Measurements from ENCODE around the gene GOLGA6L26. TPM values are rescaled to one million over a fixed set of nuclear protein-coding genes. Genes with fewer than 3 reads are reported as not detected.
"Not testable (repeated sequence)": the region's sequence is repeated elsewhere in the genome, so short reads cannot be mapped to it uniquely, and the experiment has no call there.

Gene GOLGA6L26
- total and polyA plus RNA-seq, 7 experiments from 2014 or later = not detected

- H3K9me3 ChIP-seq (ENCODE audit: control insufficient read depth in 2 of 3, low read length in 3 of 3) = no peaks in the 10 kb centered on the region
- intact Hi-C loops (cut with micrococcal nuclease) = no loop called here
- no peaks in the 10 kb centered on the region for H3K4me1 Mint-ChIP-seq
- H3K4me3 Mint-ChIP-seq = no peak overlapping the region
- no peak for ATAC-seq
- no peaks in the 10 kb centered on the region for H3K9me3 Mint-ChIP-seq
- H3K4me3 ChIP-seq (ENCODE audit: low read length) = no peak overlapping the region
- CTCF ChIA-PET = no interaction called here
- H3K36me3 ChIP-seq (ENCODE audit: control insufficient read depth in 2 of 3, insufficient read depth in 3 of 3, low read length in 3 of 3) = no peaks in the 10 kb centered on the region
- H3K27ac Mint-ChIP-seq = no peak overlapping the region
- peaks cover 0 to 8% (median 0%) of the 10 kb centered on the region in 5 donors for H3K27me3 Mint-ChIP-seq
- no peak for DNase-seq
- no peak overlapping the region for H3K27ac ChIP-seq (ENCODE audit: low read depth, low read length)
- H3K36me3 Mint-ChIP-seq = no peaks in the 10 kb centered on the region
- POLR2A ChIA-PET = no interaction called here
- H3K4me1 ChIP-seq (ENCODE audit: control insufficient read depth in 2 of 2, insufficient read depth in 2 of 2, low read length in 2 of 2) = no peaks in the 10 kb centered on the region
- H3K27me3 ChIP-seq (ENCODE audit: control insufficient read depth in 2 of 2, insufficient read depth in 2 of 2, low read length in 2 of 2) = no peaks in the 10 kb centered on the region
Measured at GRCh38 chr15:23372284-23372683, 38.3 kb upstream of the GOLGA6L26 start.

GRCh38 chr15:23371868-23372267 lies 37.9 kb upstream of the GOLGA6L26 start:
- H3K4me1 ChIP-seq (ENCODE audit: control insufficient read depth in 2 of 2, insufficient read depth in 2 of 2, low read length in 2 of 2); ATAC-seq; H3K36me3 ChIP-seq (ENCODE audit: control insufficient read depth in 2 of 3, insufficient read depth in 3 of 3, low read length in 3 of 3); H3K27ac ChIP-seq (ENCODE audit: low read depth, low read length); H3K36me3 Mint-ChIP-seq; intact Hi-C loops (cut with micrococcal nuclease); H3K27me3 Mint-ChIP-seq; H3K9me3 Mint-ChIP-seq; H3K9me3 ChIP-seq (ENCODE audit: control insufficient read depth in 2 of 3, low read length in 3 of 3); POLR2A ChIA-PET; H3K27me3 ChIP-seq (ENCODE audit: control insufficient read depth in 2 of 2, insufficient read depth in 2 of 2, low read length in 2 of 2); H3K27ac Mint-ChIP-seq; CTCF ChIA-PET; H3K4me3 Mint-ChIP-seq; H3K4me3 ChIP-seq (ENCODE audit: low read length); DNase-seq; H3K4me1 Mint-ChIP-seq: not testable (repeated sequence)

- H3K4me3 Mint-ChIP-seq; H3K4me1 ChIP-seq (ENCODE audit: control insufficient read depth in 2 of 2, insufficient read depth in 2 of 2, low read length in 2 of 2); H3K27me3 ChIP-seq (ENCODE audit: control insufficient read depth in 2 of 2, insufficient read depth in 2 of 2, low read length in 2 of 2); H3K4me3 ChIP-seq (ENCODE audit: low read length); ATAC-seq; H3K27me3 Mint-ChIP-seq; intact Hi-C loops (cut with micrococcal nuclease); H3K9me3 Mint-ChIP-seq; H3K36me3 Mint-ChIP-seq; H3K27ac Mint-ChIP-seq; H3K9me3 ChIP-seq (ENCODE audit: control insufficient read depth in 2 of 3, low read length in 3 of 3); CTCF ChIA-PET; POLR2A ChIA-PET; H3K27ac ChIP-seq (ENCODE audit: low read depth, low read length); H3K4me1 Mint-ChIP-seq; DNase-seq; H3K36me3 ChIP-seq (ENCODE audit: control insufficient read depth in 2 of 3, insufficient read depth in 3 of 3, low read length in 3 of 3): not testable (repeated sequence)
Measured at GRCh38 chr15:23371134-23371533, 37.1 kb upstream of the GOLGA6L26 start.

GRCh38 chr15:23370578-23370977 lies 36.6 kb upstream of the GOLGA6L26 start:
- no peak overlapping the region for H3K4me3 Mint-ChIP-seq
- CTCF ChIA-PET = no interaction called here
- no peak for DNase-seq
- H3K4me1 ChIP-seq (ENCODE audit: control insufficient read depth in 2 of 2, insufficient read depth in 2 of 2, low read length in 2 of 2) = no peaks in the 10 kb centered on the region
- no peak for ATAC-seq
- POLR2A ChIA-PET = no interaction called here
- no peak overlapping the region for H3K4me3 ChIP-seq (ENCODE audit: low read length)
- H3K27me3 Mint-ChIP-seq = peaks cover 0 to 8% (median 0%) of the 10 kb centered on the region in 5 donors
- intact Hi-C loops (cut with micrococcal nuclease) = no loop called here
- H3K9me3 ChIP-seq (ENCODE audit: control insufficient read depth in 2 of 3, low read length in 3 of 3) = no peaks in the 10 kb centered on the region
- H3K36me3 Mint-ChIP-seq = no peaks in the 10 kb centered on the region
- no peaks in the 10 kb centered on the region for H3K4me1 Mint-ChIP-seq
- H3K27me3 ChIP-seq (ENCODE audit: control insufficient read depth in 2 of 2, insufficient read depth in 2 of 2, low read length in 2 of 2) = no peaks in the 10 kb centered on the region
- no peak overlapping the region for H3K27ac ChIP-seq (ENCODE audit: low read depth, low read length)
- H3K9me3 Mint-ChIP-seq = no peaks in the 10 kb centered on the region
- no peaks in the 10 kb centered on the region for H3K36me3 ChIP-seq (ENCODE audit: control insufficient read depth in 2 of 3, insufficient read depth in 3 of 3, low read length in 3 of 3)
- no peak overlapping the region for H3K27ac Mint-ChIP-seq

GRCh38 chr15:23364261-23364660 lies 30.3 kb upstream of the GOLGA6L26 start:
- H3K4me1 ChIP-seq (ENCODE audit: control insufficient read depth in 2 of 2, insufficient read depth in 2 of 2, low read length in 2 of 2); CTCF ChIA-PET; H3K36me3 ChIP-seq (ENCODE audit: control insufficient read depth in 2 of 3, insufficient read depth in 3 of 3, low read length in 3 of 3); H3K27ac Mint-ChIP-seq; H3K27me3 ChIP-seq (ENCODE audit: control insufficient read depth in 2 of 2, insufficient read depth in 2 of 2, low read length in 2 of 2); H3K9me3 Mint-ChIP-seq; POLR2A ChIA-PET; H3K4me3 Mint-ChIP-seq; ATAC-seq; H3K27me3 Mint-ChIP-seq; DNase-seq; H3K36me3 Mint-ChIP-seq; H3K27ac ChIP-seq (ENCODE audit: low read depth, low read length); intact Hi-C loops (cut with micrococcal nuclease); H3K4me3 ChIP-seq (ENCODE audit: low read length); H3K9me3 ChIP-seq (ENCODE audit: control insufficient read depth in 2 of 3, low read length in 3 of 3); H3K4me1 Mint-ChIP-seq: not testable (repeated sequence)

- POLR2A ChIA-PET; H3K9me3 Mint-ChIP-seq; CTCF ChIA-PET; H3K4me3 Mint-ChIP-seq; H3K27me3 Mint-ChIP-seq; H3K27ac ChIP-seq (ENCODE audit: low read depth, low read length); H3K27me3 ChIP-seq (ENCODE audit: control insufficient read depth in 2 of 2, insufficient read depth in 2 of 2, low read length in 2 of 2); H3K4me1 ChIP-seq (ENCODE audit: control insufficient read depth in 2 of 2, insufficient read depth in 2 of 2, low read length in 2 of 2); DNase-seq; H3K27ac Mint-ChIP-seq; H3K36me3 Mint-ChIP-seq; H3K4me3 ChIP-seq (ENCODE audit: low read length); H3K9me3 ChIP-seq (ENCODE audit: control insufficient read depth in 2 of 3, low read length in 3 of 3); intact Hi-C loops (cut with micrococcal nuclease); ATAC-seq; H3K36me3 ChIP-seq (ENCODE audit: control insufficient read depth in 2 of 3, insufficient read depth in 3 of 3, low read length in 3 of 3); H3K4me1 Mint-ChIP-seq: not testable (repeated sequence)
Measured at GRCh38 chr15:23362622-23363021, 28.6 kb upstream of the GOLGA6L26 start.

GRCh38 chr15:23354448-23354847 lies 20.5 kb upstream of the GOLGA6L26 start, which contains the start of gene GOLGA8S:
GOLGA8S (plus strand) TSS chr15:23354748; CDS start chr15:23354810, 62 bp downstream.
- DNase-seq; H3K4me3 ChIP-seq (ENCODE audit: low read length); CTCF ChIA-PET; H3K4me1 ChIP-seq (ENCODE audit: control insufficient read depth in 2 of 2, insufficient read depth in 2 of 2, low read length in 2 of 2); H3K27ac ChIP-seq (ENCODE audit: low read depth, low read length); H3K9me3 ChIP-seq (ENCODE audit: control insufficient read depth in 2 of 3, low read length in 3 of 3); H3K36me3 Mint-ChIP-seq; H3K27ac Mint-ChIP-seq; H3K4me1 Mint-ChIP-seq; H3K9me3 Mint-ChIP-seq; intact Hi-C loops (cut with micrococcal nuclease); POLR2A ChIA-PET; H3K27me3 Mint-ChIP-seq; ATAC-seq; H3K4me3 Mint-ChIP-seq; H3K36me3 ChIP-seq (ENCODE audit: control insufficient read depth in 2 of 3, insufficient read depth in 3 of 3, low read length in 3 of 3); H3K27me3 ChIP-seq (ENCODE audit: control insufficient read depth in 2 of 2, insufficient read depth in 2 of 2, low read length in 2 of 2): not testable (repeated sequence)
